ENCODE measurements around the gene HEXIM2. TPM values are rescaled to one million over a fixed set of nuclear protein-coding genes. Genes with fewer than 3 reads are reported as not detected.

The HEXIM2 gene
- total RNA-seq, 6 experiments from 2014 or later, result 4.8 to 9.5 (median 6.2) TPM

GRCh38 chr17:45135192-45135977, 26.3 kb upstream of the HEXIM2 start, which contains the start of gene ACBD4:
Gene ACBD4 (plus strand): TSS chr17:45135687. CDS start chr17:45136145, 458 bp downstream.
- no peaks in the 10 kb centered on the region for H3K9me3 Mint-ChIP-seq
- no peaks in the 10 kb centered on the region for H3K36me3 Mint-ChIP-seq (ENCODE audit: low read depth)
- H3K4me1 Mint-ChIP-seq (ENCODE audit: low read depth), result peaks cover 24% of the 10 kb centered on the region
- H3K4me3 Mint-ChIP-seq, result peak within 1 kb of the TSS; percentile 88
- DNase-seq, result peak; percentile 96
- H3K27me3 Mint-ChIP-seq (ENCODE audit: insufficient read depth), result peaks cover 1% of the 10 kb centered on the region; the same call in 1 of the 2 replicates
- peak within 1 kb of the TSS; percentile 68 for H3K27ac Mint-ChIP-seq
- peak; percentile 100 for TF ChIP-seq CTCF (IDR thresholded peaks at IDR 0.05)

GRCh38 chr17:45135978-45136791, 25.5 kb upstream of the HEXIM2 start:
- peak overlapping the region; percentile 88 for H3K4me3 Mint-ChIP-seq
- H3K4me1 Mint-ChIP-seq (ENCODE audit: low read depth), result peaks cover 16% of the 10 kb centered on the region
- H3K27ac Mint-ChIP-seq, result peak overlapping the region; percentile 68
- no peaks in the 10 kb centered on the region for H3K36me3 Mint-ChIP-seq (ENCODE audit: low read depth)
- peaks cover 1% of the 10 kb centered on the region; the same call in 1 of the 2 replicates for H3K27me3 Mint-ChIP-seq (ENCODE audit: insufficient read depth)
- TF ChIP-seq CTCF (IDR thresholded peaks at IDR 0.05), result no peak
- no peak for DNase-seq
- no peaks in the 10 kb centered on the region for H3K9me3 Mint-ChIP-seq

- Mint-ChIP-seq H3K4me3 (no peak overlapping the region), H3K27ac (no peak overlapping the region)
- TF ChIP-seq CTCF (IDR thresholded peaks at IDR 0.05), result no peak
These were observed 24.7 kb upstream of the HEXIM2 start for GRCh38 chr17:45136846-45137560.

GRCh38 chr17:45137561-45138305, 23.9 kb upstream of the HEXIM2 start:
- Mint-ChIP-seq H3K27ac (no peak overlapping the region), H3K4me1 (ENCODE audit: low read depth) (peaks cover 12% of the 10 kb centered on the region), H3K27me3 (ENCODE audit: insufficient read depth) (peaks cover 1% of the 10 kb centered on the region; the same call in 1 of the 2 replicates), H3K4me3 (no peak overlapping the region), H3K36me3 (ENCODE audit: low read depth) (no peaks in the 10 kb centered on the region), H3K9me3 (no peaks in the 10 kb centered on the region)
- TF ChIP-seq CTCF (IDR thresholded peaks at IDR 0.05), result no peak
- no peak for DNase-seq

More at GRCh38 chr17:45136846-45137560, 24.7 kb upstream of the HEXIM2 start:
- DNase-seq, result no peak
- Mint-ChIP-seq H3K36me3 (ENCODE audit: low read depth) (no peaks in the 10 kb centered on the region), H3K9me3 (no peaks in the 10 kb centered on the region), H3K4me1 (ENCODE audit: low read depth) (peaks cover 12% of the 10 kb centered on the region), H3K27me3 (ENCODE audit: insufficient read depth) (peaks cover 1% of the 10 kb centered on the region; the same call in 1 of the 2 replicates)

All from HFFc6 (cell line).